ENCODE measurements around the gene STAT5B.

STAT5B gene

GRCh38 chr17:42159796-42160530 is 116.2 kb downstream of the STAT5B start:
- Histone ChIP-seq H3K4me3 (replicated peaks; ENCODE audit: low read depth, low read length) (no peak overlapping the region), H3K27me3 (replicated peaks; ENCODE audit: control insufficient read depth, insufficient read depth, low read length) (no peaks in the 10 kb centered on the region), H3K36me3 (ENCODE audit: control insufficient read depth, insufficient read depth, low read length) (no peaks in the 10 kb centered on the region)
- DNase-seq (ENCODE audit: extremely low read depth, insufficient read length), result no peak
- no peak for TF ChIP-seq CTCF (IDR thresholded peaks at IDR 0.05; ENCODE audit: insufficient read depth, low read length, poor library complexity, severe bottlenecking)

GRCh38 chr17:42155614-42156045 is 120.6 kb downstream of the STAT5B start:
- peaks cover 5% of the 10 kb centered on the region for H3K36me3 ChIP-seq (ENCODE audit: control insufficient read depth, insufficient read depth, low read length)
- no peak for TF ChIP-seq CTCF (IDR thresholded peaks at IDR 0.05; ENCODE audit: insufficient read depth, low read length, poor library complexity, severe bottlenecking)
- H3K27me3 ChIP-seq (replicated peaks; ENCODE audit: control insufficient read depth, insufficient read depth, low read length), result no peaks in the 10 kb centered on the region
- DNase-seq (ENCODE audit: extremely low read depth, insufficient read length), result no peak
- peak overlapping the region; percentile 45 for H3K4me3 ChIP-seq (replicated peaks; ENCODE audit: low read depth, low read length)

GRCh38 chr17:42153919-42154742 is 122.1 kb downstream of the STAT5B start:
- H3K36me3 ChIP-seq (ENCODE audit: control insufficient read depth, insufficient read depth, low read length), result peaks cover 6% of the 10 kb centered on the region
- H3K4me3 ChIP-seq (replicated peaks; ENCODE audit: low read depth, low read length), result peak overlapping the region; percentile 100
- no peak for DNase-seq (ENCODE audit: extremely low read depth, insufficient read length)
- no peaks in the 10 kb centered on the region for H3K27me3 ChIP-seq (replicated peaks; ENCODE audit: control insufficient read depth, insufficient read depth, low read length)
- TF ChIP-seq CTCF (IDR thresholded peaks at IDR 0.05; ENCODE audit: insufficient read depth, low read length, poor library complexity, severe bottlenecking), result no peak

Data from GM06990 (cell line).